Iris pigment epithelial cell (primary cell): ENCODE results near the gene APPBP2.
"Not testable (repeated sequence)": the region's sequence is repeated elsewhere in the genome, so short reads cannot be mapped to it uniquely, and the experiment has no call there.

ENCODE experiments used
- DNase-seq: peaks from one replicate; pipeline ENCODE4 v3.0.0-alpha.2; 2011; ENCODE audit warnings: low read depth

The APPBP2 gene, protein sequence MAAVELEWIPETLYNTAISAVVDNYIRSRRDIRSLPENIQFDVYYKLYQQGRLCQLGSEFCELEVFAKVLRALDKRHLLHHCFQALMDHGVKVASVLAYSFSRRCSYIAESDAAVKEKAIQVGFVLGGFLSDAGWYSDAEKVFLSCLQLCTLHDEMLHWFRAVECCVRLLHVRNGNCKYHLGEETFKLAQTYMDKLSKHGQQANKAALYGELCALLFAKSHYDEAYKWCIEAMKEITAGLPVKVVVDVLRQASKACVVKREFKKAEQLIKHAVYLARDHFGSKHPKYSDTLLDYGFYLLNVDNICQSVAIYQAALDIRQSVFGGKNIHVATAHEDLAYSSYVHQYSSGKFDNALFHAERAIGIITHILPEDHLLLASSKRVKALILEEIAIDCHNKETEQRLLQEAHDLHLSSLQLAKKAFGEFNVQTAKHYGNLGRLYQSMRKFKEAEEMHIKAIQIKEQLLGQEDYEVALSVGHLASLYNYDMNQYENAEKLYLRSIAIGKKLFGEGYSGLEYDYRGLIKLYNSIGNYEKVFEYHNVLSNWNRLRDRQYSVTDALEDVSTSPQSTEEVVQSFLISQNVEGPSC

DNA sequence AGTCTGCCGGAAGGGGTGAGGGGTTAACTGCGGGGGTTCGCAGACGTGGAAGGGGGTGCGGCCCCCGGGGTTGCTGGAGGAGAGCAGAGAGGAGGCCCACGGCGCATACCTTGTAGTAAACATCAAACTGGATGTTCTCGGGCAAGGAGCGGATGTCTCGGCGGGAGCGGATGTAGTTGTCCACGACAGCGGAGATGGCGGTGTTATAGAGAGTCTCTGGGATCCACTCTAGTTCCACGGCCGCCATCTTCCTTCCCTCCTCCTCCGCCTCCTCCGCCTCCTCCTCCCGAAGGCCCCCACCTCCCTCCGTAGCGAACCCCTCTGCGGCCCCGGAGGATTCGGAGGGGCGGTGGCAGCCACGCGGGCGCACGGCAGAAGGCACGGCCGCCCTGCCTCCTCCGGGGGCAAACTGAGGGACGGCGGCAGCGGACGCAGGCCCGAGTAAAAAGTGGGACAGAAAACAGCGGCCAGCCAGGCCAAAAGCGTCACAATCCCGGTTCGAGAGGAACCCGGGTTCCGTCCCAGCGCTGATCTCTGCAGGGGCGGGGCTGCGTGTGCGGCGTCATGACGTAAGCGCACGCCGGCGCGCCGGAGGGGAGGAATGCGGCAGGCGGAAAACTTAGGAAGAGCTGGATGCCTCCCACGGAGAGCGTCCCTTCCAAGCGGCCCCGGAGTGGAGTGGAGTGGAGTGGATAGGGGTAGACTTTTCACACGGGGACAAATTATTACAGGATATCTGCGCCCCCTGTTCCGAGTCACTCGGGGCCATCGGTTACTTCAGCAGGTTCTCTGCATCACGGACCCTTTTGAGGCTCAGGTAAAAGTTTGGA is at the start of gene APPBP2:
TSS of gene APPBP2 (minus strand) at position 558 of the 830 bp plus-strand sequence. CDS start at position 247, 311 bp downstream.
- DNase-seq, result peak; percentile 87

DNA sequence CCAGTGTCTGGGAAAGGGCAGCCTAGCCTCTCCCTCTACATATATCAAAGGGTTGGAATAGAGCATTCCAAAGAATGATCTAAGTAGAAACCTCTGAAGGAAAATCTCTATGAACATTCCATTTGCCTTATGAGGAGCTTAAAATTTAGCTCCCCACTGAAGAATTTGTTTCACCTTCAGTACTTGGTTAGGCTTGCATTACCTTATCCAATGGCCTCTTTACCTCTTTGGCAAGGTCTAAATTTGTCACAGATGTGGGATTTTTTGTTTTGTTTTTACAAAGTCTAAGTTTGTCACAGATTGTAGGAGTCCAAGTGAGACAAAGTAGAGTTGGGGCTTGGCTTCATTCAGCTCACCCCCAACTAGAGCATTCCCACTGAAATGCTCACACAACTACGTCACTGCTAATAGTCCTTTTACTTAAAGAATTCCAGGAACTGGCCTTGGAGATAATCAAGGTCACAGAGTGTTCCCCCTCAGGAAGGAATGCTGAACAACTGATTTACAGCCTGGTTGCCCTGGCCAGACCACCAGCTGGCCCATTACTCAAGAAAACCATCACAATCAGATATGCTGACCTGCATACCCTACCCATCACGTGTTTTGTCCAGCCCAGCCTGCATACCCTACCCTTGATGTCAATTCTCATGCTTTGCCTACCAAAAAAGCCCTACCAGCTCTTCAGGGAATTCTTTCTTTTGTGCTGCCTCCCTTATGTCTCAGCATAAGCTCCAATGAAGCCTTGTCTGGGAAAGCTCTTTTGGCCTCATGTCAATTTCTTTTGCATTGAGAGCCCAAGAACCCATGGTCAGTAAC is 47.4 kb upstream of the APPBP2 start:
- DNase-seq, result peak; percentile 57

DNA sequence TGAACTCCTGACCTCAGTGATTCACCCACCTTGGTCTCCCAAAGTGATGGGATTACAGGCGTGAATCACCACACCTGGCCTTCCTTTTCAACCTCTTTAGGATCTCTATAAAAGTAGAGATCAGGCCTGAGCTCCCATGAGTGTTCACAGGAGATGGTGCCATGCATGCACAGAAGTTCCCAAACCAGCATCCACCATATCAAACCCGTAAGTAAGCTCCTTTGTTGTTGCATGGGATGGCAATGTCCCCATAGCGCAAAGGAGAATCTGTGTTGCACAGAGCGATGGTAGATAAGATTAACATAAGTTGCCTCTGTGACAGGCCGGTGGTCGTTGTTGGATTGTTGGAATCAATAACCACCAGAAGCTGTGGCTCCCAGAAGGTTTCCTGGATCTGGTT is 39.2 kb upstream of the APPBP2 start:
- DNase-seq, result no peak

DNA sequence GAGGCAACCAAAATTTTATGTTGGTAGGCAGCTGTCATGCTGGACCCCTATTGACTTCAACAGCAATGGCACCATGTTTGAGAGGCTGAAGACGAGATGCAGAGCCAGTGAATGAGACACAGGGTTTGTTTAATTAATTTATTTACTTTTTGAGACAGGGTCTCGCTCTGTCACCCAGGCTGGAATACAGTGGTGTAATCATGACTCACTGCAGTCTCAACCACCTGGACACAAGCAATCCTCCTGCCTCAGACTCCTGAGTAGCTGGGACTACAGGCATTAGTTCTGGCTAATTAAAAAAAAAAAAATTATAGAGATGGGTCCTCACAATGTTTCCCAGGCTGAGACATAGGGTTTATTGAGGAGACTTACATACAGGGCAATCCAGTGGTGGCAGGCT is 37.7 kb upstream of the APPBP2 start:
- DNase-seq, result no peak

DNA sequence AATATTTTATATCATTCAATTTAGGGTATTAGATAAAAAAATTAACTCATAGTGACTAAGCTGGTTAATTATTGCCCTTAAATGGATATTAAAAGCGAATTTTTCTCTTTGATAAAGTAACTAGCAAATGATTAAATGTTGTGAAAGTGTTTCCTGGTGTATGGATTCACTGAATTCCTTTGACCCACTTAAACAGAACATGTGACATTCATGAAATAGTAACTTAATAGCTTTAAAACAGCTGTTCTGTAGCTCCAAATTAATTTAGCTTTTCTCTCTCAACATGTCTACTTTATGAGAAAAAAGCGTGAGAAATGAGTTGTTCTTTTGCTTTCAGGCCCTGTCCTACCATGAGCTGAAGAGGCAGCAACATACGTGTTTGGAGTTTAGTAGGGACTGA is 36.4 kb upstream of the APPBP2 start:
- no peak for DNase-seq

DNA sequence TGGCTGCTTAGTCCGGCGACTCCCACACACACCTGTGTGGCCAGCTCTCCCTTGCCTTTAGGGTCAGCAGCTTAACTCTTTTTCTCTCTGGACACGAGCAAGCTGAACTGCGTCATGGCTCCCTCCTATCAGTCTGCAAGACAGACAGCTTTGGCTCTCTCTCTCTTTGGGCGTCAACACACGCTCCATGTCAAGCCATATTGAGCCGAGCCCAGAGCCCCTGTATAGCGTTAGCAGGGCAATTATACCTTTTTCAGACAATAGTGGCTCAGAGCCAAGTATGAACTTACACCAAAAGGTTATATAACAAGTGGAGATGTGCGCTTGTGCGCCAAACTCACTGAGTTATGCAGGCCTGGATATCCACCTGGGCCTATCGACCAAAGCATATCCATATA is 34.8 kb upstream of the APPBP2 start:
- no peak for DNase-seq

DNA sequence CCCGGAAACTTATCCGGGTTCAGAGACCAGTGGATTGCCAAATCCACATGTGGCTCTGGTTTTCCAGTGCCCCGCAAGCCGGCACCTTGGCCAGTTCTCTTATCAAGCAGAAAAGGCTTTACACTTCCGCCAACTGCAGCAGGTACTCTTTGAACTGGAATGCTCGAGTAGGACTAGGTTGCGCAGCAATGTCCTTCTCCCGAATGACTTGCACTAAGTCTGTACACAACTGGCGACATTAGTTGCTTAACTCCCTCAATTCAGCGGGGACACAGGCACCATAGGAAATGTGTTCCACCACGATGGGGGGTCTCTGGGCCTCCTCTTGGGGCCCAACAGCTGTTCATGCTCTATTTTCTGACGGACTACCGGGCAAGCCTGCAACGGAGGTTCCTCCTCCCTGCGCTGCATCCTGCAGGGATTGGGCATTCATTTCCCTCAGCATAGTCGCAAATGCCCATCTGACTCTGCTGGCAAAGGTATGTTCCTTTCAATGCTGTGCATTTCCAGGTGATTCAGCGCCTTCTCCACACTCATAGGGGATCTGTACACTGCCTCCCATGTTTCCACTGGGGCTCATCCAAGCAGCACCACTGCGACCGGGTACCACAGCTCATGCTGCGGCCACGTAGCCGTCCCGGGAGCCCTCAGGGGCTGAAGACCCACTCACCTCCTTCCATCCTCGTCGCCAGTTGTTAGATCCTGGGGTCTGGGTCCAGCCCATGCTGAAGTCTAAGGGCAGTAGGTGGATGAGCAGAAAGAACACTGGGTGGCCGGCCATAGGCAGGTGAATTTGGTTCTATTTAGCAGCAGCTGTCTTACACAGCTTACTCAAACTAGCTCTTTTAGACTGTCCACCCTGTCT is 34.2 kb upstream of the APPBP2 start:
- no peak for DNase-seq

DNA sequence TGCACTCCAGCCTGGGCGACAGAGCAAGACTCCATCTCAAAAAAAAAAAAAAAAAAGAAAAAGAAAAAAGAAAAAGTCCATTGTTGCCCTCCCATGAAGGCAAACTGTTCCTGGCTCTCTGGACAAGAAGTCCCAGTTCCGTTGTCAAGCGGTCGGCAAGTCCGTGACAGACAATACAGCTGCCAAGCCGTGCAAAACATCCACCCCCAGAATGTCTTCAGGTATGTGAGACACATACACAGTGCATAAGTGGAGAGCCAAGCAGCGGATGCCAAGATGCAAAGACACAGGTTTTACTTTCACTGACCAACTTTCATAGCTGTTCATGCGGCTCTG is 33.6 kb upstream of the APPBP2 start:
- no peak for DNase-seq

DNA sequence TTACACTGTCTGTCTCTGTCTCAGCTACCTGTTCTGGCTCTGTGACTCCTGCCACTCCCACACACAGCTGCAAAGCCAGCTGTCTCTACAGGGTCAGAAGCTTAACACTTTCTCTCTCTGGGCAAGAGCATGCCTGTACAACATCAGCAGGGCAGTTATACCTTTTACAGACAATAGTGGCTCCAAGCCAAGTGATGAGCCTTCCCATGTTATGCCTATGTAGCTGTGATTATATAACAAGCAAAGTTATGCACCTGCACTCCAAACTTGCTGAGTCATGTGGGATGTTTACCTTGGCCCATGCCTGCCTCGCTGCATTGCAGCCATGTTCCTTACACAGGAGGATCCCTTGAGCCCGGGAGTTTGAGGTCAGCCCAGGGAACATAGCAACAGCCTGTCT is 31.8 kb upstream of the APPBP2 start:
- DNase-seq, result no peak

DNA sequence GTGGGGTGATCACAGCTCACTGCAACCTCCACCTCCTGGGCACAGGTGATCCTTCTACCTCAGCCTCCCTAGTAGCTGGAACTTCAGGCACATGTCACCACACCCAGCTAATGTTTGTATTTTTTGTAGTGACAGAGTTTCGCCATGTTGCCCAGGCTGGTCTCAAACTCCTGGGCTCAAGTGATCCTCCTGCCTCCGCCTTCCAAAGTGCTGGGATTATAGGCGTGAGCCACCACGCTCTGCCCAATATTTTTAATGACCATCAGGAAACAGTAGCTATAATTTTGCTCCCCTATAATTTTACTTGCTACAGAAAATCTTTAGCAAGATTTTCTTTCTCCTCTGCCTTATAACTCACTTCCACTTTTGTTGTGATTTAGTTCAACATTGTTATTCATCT is 29.7 kb upstream of the APPBP2 start:
- DNase-seq, result no peak

DNA sequence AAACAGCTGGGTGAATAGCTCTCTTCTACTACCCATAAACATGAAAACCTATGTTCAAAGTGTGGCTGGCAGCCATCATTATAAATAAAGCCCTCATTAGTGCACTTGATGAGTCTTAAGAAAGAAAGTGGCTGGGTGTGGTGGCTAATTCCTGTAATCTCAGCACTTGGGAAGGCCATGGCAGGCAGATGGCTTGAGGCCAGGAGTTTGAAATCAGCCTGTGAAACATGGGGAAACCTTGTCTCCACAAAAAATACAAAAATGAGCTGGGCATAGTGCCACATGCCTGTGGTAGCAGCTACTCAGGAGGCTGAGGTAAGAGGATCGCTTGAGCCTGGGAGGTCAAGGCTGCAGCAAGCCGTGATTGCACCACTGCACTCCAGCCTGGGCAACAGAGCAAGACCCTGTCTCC is 28.3 kb upstream of the APPBP2 start:
- DNase-seq, result peak; percentile 96

DNA sequence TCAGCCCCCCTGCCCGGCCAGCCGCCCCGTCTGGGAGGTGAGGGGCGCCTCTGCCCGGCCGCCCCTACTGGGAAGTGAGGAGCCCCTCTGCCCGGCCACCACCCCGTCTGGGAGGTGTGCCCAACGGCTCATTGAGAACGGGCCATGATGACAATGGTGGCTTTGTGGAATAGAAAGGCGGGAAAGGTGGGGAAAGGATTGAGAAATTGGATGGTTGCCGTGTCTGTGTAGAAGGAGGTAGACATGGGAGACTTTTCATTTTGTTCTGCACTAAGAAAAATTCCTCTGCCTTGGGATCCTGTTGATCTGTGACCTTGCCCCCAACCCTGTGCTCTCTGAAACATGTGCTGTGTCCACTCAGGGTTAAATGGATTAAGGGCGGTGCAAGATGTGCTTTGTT is 26.2 kb upstream of the APPBP2 start:
- not testable (repeated sequence) for DNase-seq

DNA sequence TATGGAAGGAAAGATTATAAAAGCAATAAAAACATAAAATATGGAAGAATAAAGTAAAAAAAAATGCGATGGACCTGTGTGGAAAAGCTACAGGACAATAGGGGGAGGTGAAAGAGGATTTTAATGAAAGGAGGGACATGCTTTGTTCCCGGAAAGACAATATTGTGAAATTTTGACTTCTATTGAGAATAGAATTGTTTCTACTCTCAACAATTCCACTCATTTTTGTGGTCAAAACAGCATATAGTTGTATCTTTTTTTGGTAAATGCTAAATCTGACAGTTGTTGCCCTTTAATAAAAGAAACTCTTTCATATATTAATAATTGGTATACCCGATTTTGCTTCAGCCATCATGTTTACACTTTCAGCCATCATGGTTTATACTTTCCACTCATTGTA is 22.9 kb upstream of the APPBP2 start:
- DNase-seq, result no peak

DNA sequence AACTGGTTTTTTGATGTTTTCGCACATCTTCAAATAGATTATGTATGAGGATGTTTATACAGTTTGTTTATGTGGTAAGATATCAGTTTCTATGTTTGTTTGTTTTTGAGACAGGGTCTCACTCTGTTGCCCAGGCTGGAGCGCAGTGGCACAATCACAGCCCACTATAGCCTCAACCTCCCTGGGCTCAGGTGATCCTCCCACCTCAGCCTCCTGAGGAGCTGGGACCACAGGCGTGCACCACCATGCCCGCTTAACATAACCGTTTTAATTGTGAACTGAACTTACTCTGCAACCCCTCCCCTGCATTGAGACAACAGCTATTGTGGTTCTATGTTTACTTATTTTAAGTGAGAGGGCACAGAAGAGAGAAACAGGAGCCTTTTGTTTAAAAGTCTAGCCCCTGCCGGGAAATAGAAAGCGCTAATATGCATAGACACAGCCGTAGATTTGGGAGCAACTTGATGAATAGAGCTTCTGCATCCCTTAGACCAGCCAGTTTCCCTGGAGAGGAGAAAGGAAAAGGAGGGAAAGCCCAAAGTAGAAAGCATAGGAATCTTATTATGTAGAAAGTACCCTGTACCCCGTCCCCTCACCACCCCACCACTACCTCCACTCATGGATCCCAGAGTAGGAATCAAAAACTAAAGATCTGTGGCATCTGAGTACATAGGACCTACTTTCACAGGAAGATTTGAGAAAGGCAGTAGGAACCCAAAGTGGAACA is 19.6 kb upstream of the APPBP2 start:
- DNase-seq, result no peak

DNA sequence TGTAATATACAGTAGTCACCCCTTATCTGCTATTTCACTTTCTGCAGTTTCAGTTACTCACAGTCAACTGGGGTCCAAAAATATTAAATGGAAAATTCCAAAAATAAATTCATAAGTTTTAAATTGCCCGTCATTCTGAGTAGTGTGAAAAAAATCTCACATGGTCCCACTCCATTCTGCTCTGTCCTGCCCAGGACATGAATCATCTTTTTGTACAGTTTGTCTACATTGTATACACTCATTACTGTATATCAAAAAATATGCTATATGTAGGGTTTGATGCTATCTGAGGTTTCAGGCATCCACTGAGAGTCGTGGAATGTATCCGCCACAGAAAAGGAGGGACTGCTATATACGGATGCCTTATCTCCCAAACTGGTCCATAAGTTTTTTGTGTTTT is 16.0 kb upstream of the APPBP2 start:
- no peak for DNase-seq

DNA sequence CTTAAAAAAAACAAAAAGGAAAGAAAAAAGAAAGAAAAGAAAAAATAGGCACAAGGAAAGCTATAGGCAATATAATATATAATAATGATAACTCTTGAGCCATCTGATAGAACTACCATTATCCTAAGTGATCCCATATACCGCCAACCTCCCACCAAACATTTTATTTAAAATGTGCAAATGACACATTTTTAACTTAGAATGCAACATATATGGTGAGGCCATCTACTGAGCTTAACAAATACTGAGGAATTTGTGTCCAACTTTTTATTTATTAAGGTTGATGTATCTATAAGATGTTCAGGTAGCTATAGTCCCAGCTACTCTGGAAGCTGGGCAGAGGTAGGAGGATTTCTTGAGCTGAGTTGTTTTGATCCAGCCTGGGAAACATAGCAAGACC is 14.4 kb upstream of the APPBP2 start:
- no peak for DNase-seq

DNA sequence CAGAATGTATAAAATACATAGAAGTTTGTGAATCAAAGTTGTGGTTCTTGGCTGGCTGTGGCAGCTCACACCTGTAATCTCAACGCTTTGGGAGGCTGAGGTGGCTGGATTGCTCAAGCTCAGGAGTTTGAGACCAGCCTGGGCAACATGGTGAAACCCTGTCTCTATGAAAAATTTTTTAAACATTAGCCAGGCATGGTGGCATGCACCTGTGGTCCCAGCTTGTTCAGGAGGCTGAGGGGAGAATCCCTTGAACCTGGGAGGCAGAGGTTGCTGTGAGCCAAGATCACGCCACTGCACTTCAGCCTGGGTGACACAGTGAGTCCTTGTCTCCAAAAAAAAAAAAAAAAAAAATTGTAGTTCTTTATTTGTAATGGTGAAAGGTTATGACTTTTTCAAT is 13.8 kb upstream of the APPBP2 start:
- no peak for DNase-seq

DNA sequence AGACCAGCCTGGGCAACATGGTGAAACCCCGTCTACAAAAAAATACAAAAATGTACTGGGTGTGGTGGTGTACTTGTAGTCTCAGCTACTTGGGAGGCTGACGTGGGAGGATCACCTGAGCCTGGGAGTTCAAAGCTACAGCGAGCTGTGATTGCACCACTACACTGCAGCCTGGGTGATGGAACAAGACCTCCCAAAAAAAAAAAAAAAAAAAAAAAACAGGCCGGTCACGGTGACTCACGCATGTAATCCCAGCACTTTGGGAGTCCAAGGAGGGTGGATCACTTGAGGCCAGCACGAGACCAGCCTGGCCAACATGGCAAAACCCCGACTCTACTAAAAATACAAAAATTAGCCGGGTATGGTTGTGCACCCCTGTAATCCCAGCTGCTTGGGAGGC is 12.7 kb upstream of the APPBP2 start:
- no peak for DNase-seq

DNA sequence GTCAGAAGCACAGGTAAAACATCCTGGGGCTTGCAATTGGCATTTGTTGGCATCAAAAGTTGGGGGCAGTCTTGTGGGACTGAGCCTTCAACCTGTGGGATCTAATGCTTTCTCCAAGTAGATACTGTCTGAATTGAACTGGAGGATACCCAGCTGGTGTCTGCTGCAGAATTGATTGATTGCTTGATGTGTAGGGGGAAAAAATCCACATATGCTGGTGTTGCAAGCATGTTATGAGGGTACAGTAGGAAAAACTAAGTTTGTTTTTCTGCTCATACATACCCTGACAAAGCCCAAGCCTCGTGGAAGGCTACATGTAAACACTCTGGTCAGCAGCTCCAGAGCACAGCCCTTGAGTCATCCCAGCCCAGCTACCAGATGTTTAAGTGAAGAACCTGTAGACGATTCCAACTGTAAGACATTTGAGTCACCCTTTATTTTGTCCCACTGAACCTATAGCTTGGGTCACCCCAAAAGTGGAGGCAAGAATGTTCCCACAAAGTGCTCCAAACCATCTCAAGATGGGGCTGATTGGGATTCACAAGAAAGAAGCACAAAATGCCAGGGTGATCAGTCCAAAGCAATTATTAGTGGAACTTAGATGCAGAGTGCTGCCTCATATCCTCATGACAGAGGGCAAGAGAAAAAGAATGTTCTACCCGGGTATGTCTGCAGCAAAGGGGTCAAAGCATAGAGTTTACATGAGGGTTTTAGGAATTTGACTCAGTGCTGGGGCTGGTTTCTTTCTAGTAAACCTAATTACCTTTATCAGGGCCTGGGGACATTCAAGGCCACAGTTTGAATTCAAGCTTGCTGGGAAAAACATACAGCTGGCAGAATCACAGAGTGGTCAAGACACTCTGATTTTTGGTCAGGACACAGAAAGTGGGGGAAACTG is 9.6 kb upstream of the APPBP2 start:
- DNase-seq, result peak; percentile 97
